DND-41 (cell line): ENCODE measurements around the gene NPW.

Source experiments
- ATAC-seq: fragments of 200-7000 bp; cut with Tn5 transposase; 3 replicates; pipeline ENCODE4 v1.9.1; 2021; ENCODE audit warnings: low read depth; ENCODE audit not compliant: insufficient read depth
- DNase-seq: peaks from one replicate; pipeline ENCODE4 v3.0.0-alpha.2; 2020
- H2AFZ ChIP-seq: 2 replicates; pipeline ENCODE4 v1.6.0; 2012; ENCODE audit warnings: low read depth, low read length
- H3K27ac ChIP-seq: 2 replicates; pipeline ENCODE4 v1.5.1; 2012; ENCODE audit warnings: low read length, inconsistent platforms
- H3K27me3 ChIP-seq: fragments of 200-600 bp; sonication (generic); 2 replicates; pipeline ENCODE4 v1.6.0; 2012; ENCODE audit warnings: low read length, mild to moderate bottlenecking, inconsistent platforms; ENCODE audit not compliant: insufficient read depth, poor library complexity
- H3K36me3 ChIP-seq: 2 replicates; pipeline ENCODE4 v1.5.1; 2012; ENCODE audit warnings: low read length, inconsistent platforms; ENCODE audit not compliant: insufficient read depth
- H3K4me1 ChIP-seq: 2 replicates; pipeline ENCODE4 v1.5.1; 2012; ENCODE audit warnings: mild to moderate bottlenecking, low read length; ENCODE audit not compliant: insufficient read depth
- H3K4me2 ChIP-seq: 2 replicates; pipeline ENCODE4 v1.6.0; 2012; ENCODE audit warnings: mild to moderate bottlenecking, moderate library complexity, low read length, inconsistent platforms; ENCODE audit not compliant: insufficient read depth
- H3K4me3 ChIP-seq, 2 experiments: fragments of 200-600 bp in 1 of 2; shearing (Covaris generic) in 1 of 2; 2 replicates each; pipeline ENCODE4 v1.5.1; 2012 to 2016; ENCODE audit warnings: inconsistent platforms in 2 of 2, low read length in 2 of 2, mild to moderate bottlenecking in 2 of 2, low read depth in 1 of 2, moderate library complexity in 1 of 2
- H3K79me2 ChIP-seq: 2 replicates; pipeline ENCODE4 v1.6.0; 2012; ENCODE audit warnings: low read length, inconsistent platforms; ENCODE audit not compliant: insufficient read depth
- H3K9ac ChIP-seq: 2 replicates; pipeline ENCODE4 v1.6.0; 2012; ENCODE audit warnings: low read depth, mild to moderate bottlenecking, inconsistent platforms, low read length, moderate library complexity
- H3K9me3 ChIP-seq: 2 replicates; pipeline ENCODE4 v1.5.1; 2012; ENCODE audit warnings: low read length, moderate library complexity, mild to moderate bottlenecking, inconsistent platforms; ENCODE audit not compliant: insufficient read depth, severe bottlenecking
- H4K20me1 ChIP-seq: 2 replicates; pipeline ENCODE4 v1.6.0; 2012; ENCODE audit warnings: low read length; ENCODE audit not compliant: insufficient read depth
- EZH2 ChIP-seq: IDR thresholded peaks from 3 replicates; pipeline ENCODE4 v1.6.1; 2012; ENCODE audit warnings: borderline replicate concordance, low read depth, mild to moderate bottlenecking, moderate library complexity, low read length, inconsistent platforms; ENCODE audit not compliant: severe bottlenecking
- TF ChIP-seq, protein P1 (sequence below): IDR thresholded peaks from 2 replicates; pipeline ENCODE4 v1.5.1; 2012; ENCODE audit warnings: borderline replicate concordance, low read length, moderate library complexity, mild to moderate bottlenecking; ENCODE audit not compliant: poor library complexity, severe bottlenecking; ENCODE audit errors: extremely low read depth

NPW gene

DNA sequence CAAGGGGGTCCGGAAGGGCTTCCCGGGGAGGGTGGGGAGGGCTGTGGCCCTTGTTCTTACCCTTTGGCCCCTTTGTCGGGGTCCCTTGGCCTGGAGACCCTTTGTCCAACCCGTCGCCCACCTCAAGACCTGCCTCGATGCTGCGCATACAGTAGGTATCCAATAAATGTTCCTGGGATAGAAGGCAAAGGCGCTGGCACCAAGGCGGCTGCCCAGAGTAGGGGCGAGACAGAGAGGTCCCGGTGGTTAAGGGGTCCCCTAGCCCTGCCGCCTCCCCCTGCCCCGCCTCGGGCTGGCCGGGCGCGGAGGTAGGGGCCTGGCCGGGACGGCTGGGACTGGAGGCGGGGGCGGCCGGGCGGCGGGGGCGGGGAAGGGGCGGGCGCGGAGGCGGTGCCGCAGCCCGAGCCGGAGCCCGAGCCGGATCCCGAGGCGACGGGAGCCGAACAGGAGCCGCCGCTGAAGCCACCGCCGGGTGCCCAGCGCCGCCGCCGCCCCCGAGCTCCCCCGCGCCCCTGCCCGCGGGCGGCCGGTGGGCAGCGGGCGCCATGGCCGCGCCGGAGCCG is 7.0 kb downstream of the NPW start, which contains the start of gene NHERF2:
Gene NHERF2 (plus strand): TSS at position 442 of the 563 bp plus-strand sequence. CDS start 104 bp downstream, at position 546.
- ATAC-seq = no peak
- H2AFZ ChIP-seq = no peak within 1 kb of the TSS
- H3K27me3 ChIP-seq = peaks cover 33% of the 10 kb centered on the region
- peaks cover 7% of the 10 kb centered on the region for H4K20me1 ChIP-seq
- TF ChIP-seq EZH2 = no peak
- TF ChIP-seq, protein P1, sequence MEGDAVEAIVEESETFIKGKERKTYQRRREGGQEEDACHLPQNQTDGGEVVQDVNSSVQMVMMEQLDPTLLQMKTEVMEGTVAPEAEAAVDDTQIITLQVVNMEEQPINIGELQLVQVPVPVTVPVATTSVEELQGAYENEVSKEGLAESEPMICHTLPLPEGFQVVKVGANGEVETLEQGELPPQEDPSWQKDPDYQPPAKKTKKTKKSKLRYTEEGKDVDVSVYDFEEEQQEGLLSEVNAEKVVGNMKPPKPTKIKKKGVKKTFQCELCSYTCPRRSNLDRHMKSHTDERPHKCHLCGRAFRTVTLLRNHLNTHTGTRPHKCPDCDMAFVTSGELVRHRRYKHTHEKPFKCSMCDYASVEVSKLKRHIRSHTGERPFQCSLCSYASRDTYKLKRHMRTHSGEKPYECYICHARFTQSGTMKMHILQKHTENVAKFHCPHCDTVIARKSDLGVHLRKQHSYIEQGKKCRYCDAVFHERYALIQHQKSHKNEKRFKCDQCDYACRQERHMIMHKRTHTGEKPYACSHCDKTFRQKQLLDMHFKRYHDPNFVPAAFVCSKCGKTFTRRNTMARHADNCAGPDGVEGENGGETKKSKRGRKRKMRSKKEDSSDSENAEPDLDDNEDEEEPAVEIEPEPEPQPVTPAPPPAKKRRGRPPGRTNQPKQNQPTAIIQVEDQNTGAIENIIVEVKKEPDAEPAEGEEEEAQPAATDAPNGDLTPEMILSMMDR = no peak
- H3K79me2 ChIP-seq = no peaks in the 10 kb centered on the region
- no peak within 1 kb of the TSS for H3K4me3 ChIP-seq
- no peak within 1 kb of the TSS for H3K9ac ChIP-seq
- no peaks in the 10 kb centered on the region for H3K36me3 ChIP-seq
- peak; percentile 28 for DNase-seq
- H3K4me1 ChIP-seq = peaks cover 20% of the 10 kb centered on the region
- no peak within 1 kb of the TSS for H3K27ac ChIP-seq
- no peaks in the 10 kb centered on the region for H3K9me3 ChIP-seq
- peak within 1 kb of the TSS; percentile 56 for H3K4me2 ChIP-seq

DNA sequence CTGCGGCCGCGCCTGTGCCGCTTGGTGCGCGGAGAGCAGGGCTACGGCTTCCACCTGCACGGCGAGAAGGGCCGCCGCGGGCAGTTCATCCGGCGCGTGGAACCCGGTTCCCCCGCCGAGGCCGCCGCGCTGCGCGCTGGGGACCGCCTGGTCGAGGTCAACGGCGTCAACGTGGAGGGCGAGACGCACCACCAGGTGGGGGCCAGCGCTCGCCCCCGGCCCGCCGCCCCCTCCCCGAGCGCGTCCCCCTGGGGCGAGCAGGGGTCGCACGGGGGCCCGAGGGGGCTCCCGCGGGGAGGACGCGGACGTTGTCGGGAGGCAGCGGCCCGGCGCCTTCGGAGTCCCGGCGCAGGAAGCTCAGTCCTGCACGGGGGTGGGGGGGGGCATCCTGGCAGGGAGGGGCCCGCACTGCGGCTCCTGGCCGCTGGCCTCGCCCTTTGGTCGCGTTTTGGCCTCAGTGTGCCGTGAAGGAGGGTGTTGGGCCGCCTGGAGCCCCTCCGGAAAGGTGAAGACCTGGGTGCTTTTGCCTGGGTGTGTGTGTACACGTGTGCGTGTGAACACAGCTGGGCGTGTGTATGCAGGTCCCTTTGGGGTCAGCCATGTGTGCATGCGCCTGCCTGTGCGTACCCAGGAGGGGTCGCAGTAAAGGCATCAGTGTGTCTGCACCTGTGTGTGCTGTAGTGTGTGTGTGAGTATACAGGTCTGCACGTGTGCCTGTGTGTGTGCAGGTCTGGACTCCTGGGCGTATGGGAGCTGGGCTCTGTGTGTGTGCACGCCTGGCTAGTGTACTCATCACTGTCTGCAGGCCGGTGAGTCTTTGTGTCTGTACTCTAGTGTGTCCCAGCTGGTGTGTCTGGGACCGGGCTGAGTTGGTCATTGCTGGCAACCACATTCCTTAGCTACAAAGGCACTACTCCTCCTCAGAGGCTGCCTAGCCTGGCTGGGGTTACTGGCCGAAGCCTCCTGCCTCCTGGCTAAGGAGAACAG is 7.7 kb downstream of the NPW start:
- Histone ChIP-seq H4K20me1 (peaks cover 9% of the 10 kb centered on the region), H3K27ac (no peak overlapping the region), H3K9me3 (no peaks in the 10 kb centered on the region), H3K9ac (no peak overlapping the region), H3K36me3 (no peaks in the 10 kb centered on the region), H3K4me1 (peaks cover 20% of the 10 kb centered on the region), H3K4me3 (no peak overlapping the region), H2AFZ (no peak overlapping the region), H3K79me2 (no peaks in the 10 kb centered on the region), H3K27me3 (peaks cover 33% of the 10 kb centered on the region), H3K4me2 (peak overlapping the region; percentile 56)
- no peak for TF ChIP-seq EZH2
- TF ChIP-seq, protein P1 = no peak
- ATAC-seq = no peak
- no peak for DNase-seq

DNA sequence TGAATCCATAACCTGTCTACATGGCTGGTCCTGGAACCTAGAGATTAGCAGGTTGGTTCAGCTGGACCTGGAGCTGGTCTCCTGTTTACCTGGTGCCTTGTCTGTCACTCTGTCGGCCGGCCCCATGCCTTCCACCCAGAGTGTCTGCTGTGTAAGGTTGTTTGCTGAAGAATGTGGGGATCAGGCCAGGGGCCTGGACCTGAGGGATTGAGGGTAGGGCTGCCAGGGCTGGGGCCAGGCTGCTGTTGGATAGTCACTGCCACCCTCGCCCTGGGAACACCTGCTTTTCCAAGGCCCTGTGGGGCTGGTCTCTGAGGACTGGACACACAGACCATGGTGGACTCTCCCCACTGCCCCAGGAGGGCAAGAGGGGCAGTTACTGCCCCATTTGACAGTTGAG is 8.6 kb downstream of the NPW start:
- Histone ChIP-seq H3K27ac (no peak overlapping the region), H3K36me3 (no peaks in the 10 kb centered on the region), H3K4me2 (no peak overlapping the region), H3K79me2 (no peaks in the 10 kb centered on the region), H3K9me3 (no peaks in the 10 kb centered on the region), H3K4me3 (no peak overlapping the region), H2AFZ (no peak overlapping the region), H3K9ac (no peak overlapping the region), H3K27me3 (peaks cover 33% of the 10 kb centered on the region), H4K20me1 (peaks cover 10% of the 10 kb centered on the region), H3K4me1 (peaks cover 11% of the 10 kb centered on the region)
- TF ChIP-seq EZH2 = no peak
- TF ChIP-seq, protein P1 = no peak
- ATAC-seq (no peak), DNase-seq (no peak)
